ENCODE results near the gene TAF1D.

DNA sequence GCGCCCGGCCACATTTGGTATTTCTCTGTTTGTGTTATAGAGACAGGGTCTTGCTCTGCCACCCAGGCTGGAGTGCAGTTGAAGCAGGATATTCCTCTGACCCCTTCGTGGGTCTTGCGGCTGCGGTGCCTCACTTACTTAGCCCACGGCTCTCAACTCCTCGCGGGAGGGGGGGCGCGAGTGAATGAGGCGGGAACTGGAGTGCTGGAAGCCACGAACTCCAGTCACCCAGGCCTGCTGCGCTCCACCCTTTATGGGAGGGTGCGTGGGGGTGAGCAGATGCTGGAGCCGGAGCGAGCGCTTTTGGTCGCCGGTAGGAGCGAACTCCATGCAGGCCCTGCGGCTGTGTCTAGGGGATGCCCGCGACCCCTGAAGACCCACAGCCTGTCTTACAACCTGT lies 2.0 kb upstream of the TAF1D start:
- no peak for TF ChIP-seq TAF1 (IDR thresholded peaks at IDR 0.05; ENCODE audit: low read depth)
- TF ChIP-seq CREB1 (IDR thresholded peaks at IDR 0.05; ENCODE audit: low read depth): no peak
- TF ChIP-seq RAD21 (IDR thresholded peaks at IDR 0.05; ENCODE audit: low read depth): no peak
- TF ChIP-seq, protein P1, sequence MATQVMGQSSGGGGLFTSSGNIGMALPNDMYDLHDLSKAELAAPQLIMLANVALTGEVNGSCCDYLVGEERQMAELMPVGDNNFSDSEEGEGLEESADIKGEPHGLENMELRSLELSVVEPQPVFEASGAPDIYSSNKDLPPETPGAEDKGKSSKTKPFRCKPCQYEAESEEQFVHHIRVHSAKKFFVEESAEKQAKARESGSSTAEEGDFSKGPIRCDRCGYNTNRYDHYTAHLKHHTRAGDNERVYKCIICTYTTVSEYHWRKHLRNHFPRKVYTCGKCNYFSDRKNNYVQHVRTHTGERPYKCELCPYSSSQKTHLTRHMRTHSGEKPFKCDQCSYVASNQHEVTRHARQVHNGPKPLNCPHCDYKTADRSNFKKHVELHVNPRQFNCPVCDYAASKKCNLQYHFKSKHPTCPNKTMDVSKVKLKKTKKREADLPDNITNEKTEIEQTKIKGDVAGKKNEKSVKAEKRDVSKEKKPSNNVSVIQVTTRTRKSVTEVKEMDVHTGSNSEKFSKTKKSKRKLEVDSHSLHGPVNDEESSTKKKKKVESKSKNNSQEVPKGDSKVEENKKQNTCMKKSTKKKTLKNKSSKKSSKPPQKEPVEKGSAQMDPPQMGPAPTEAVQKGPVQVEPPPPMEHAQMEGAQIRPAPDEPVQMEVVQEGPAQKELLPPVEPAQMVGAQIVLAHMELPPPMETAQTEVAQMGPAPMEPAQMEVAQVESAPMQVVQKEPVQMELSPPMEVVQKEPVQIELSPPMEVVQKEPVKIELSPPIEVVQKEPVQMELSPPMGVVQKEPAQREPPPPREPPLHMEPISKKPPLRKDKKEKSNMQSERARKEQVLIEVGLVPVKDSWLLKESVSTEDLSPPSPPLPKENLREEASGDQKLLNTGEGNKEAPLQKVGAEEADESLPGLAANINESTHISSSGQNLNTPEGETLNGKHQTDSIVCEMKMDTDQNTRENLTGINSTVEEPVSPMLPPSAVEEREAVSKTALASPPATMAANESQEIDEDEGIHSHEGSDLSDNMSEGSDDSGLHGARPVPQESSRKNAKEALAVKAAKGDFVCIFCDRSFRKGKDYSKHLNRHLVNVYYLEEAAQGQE (IDR thresholded peaks at IDR 0.05; ENCODE audit: low read depth): no peak
- TF ChIP-seq TCF12 (IDR thresholded peaks at IDR 0.05; ENCODE audit: low read depth): no peak

All from Ishikawa (cell line).